Tibial nerve (tissue), 4 donors: Measurements from ENCODE around the gene BRD3OS.

Source experiments
- EP300 ChIP-seq, 2 donors: sonication (generic); formaldehyde crosslinking; IDR thresholded peaks; one replicate each; pipeline ENCODE4 v1.6.1; 2017; ENCODE audit warnings: antibody characterized with exemption in 2 of 2, mild to moderate bottlenecking in 1 of 2
- POLR2A ChIP-seq, 2 donors: fragments of 450-650 bp; IDR thresholded peaks; one replicate each; pipeline ENCODE4 v1.6.1; 2017; ENCODE audit warnings: antibody characterized with exemption in 2 of 2, mild to moderate bottlenecking in 2 of 2, moderate library complexity in 2 of 2
- TF ChIP-seq, protein P1 (sequence below), 5 experiments: fragments of 200-600 bp in 3 of 5; fragments of 450-650 bp in 2 of 5; sonication (generic) in 3 of 5; IDR thresholded peaks; one replicate each; pipeline ENCODE4 v1.5.1; 2016 to 2019; ENCODE audit warnings: antibody characterized with exemption in 5 of 5, mild to moderate bottlenecking in 3 of 5, moderate library complexity in 2 of 5

DNA sequence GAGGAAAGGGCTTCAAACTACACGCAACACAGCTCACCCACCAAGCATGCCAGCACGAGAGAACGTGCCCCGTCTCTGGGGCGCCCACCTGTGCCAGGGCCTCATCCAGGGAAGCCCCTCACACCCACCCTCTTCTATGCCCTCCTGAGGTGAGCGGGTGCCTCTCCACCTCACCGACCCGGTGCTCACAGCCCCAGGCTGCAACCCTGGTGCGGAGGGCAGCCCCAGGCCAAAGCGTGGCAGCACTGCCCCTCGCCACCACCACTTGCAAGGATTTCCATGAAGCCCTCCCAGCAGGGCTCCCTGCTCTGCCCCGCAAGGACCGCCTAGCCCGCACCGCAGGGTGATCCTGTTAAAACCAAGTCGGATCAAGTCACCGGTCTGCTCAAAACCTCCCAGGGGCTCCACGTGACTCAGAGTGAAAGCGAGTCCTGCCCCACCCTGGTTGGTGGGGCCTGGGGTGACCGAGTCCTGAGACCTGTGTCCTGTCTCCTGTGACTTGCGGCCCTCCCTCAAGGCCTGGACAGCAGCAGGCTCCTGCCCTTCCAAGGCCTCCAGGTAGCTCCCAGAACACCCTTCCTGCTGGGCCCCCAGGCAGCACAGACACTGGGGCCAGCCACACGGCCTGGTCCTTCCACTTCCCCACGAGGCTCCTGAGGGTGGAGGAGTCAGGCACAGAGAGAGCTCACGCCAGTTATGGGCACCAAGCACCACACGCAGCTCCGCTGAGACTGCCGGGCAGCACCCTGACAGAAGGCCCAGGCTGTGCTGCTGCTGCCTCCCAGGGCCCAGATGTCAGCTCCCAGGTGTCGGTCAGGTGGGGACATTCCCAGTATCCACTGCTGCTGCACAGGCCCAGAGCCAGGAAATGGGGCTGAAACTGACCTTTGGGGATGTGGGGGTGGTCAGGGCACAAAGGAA is 29.9 kb downstream of the BRD3OS start:
- TF ChIP-seq POLR2A (IDR thresholded peaks at IDR 0.05): no peak
- TF ChIP-seq, protein P1, sequence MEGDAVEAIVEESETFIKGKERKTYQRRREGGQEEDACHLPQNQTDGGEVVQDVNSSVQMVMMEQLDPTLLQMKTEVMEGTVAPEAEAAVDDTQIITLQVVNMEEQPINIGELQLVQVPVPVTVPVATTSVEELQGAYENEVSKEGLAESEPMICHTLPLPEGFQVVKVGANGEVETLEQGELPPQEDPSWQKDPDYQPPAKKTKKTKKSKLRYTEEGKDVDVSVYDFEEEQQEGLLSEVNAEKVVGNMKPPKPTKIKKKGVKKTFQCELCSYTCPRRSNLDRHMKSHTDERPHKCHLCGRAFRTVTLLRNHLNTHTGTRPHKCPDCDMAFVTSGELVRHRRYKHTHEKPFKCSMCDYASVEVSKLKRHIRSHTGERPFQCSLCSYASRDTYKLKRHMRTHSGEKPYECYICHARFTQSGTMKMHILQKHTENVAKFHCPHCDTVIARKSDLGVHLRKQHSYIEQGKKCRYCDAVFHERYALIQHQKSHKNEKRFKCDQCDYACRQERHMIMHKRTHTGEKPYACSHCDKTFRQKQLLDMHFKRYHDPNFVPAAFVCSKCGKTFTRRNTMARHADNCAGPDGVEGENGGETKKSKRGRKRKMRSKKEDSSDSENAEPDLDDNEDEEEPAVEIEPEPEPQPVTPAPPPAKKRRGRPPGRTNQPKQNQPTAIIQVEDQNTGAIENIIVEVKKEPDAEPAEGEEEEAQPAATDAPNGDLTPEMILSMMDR (IDR thresholded peaks at IDR 0.05): no peak
- no peak for TF ChIP-seq EP300 (IDR thresholded peaks at IDR 0.05)
